OCI-LY1 (cell line): ENCODE measurements around the gene ZNF547.

Source experiments
- H2AFZ ChIP-seq: fragments of 200-600 bp; sonication (generic), shearing (Covaris generic); 2 replicates; pipeline ENCODE4 v1.6.0; 2014; ENCODE audit warnings: antibody characterized with exemption, mild to moderate bottlenecking, low read length
- H3F3A ChIP-seq: fragments of 200-600 bp; sonication (generic), shearing (Covaris generic); 2 replicates; pipeline ENCODE4 v1.6.0; 2014; ENCODE audit warnings: mild to moderate bottlenecking, antibody characterized with exemption, low read length, moderate library complexity; ENCODE audit not compliant: insufficient read depth
- H3K27ac ChIP-seq: fragments of 200-600 bp; sonication (generic); 2 replicates; pipeline ENCODE4 v1.5.1; 2014; ENCODE audit warnings: low read length, mixed run types, mild to moderate bottlenecking, low read depth; ENCODE audit not compliant: poor library complexity, severe bottlenecking
- H3K27me3 ChIP-seq: fragments of 200-600 bp; sonication (generic); 2 replicates; pipeline ENCODE4 v1.6.0; 2014; ENCODE audit warnings: antibody characterized with exemption, mild to moderate bottlenecking, low read length, moderate library complexity; ENCODE audit not compliant: insufficient read depth
- H3K36me3 ChIP-seq: fragments of 200-600 bp; sonication (generic); 2 replicates; pipeline ENCODE4 v1.6.1; 2014; ENCODE audit warnings: mild to moderate bottlenecking, antibody characterized with exemption, low read length, moderate library complexity, mixed read lengths; ENCODE audit not compliant: insufficient read depth
- H3K4me1 ChIP-seq: fragments of 200-600 bp; sonication (generic); 2 replicates; pipeline ENCODE4 v1.5.1; 2014; ENCODE audit warnings: mild to moderate bottlenecking, low read length, moderate library complexity; ENCODE audit not compliant: insufficient read depth, severe bottlenecking
- H3K4me2 ChIP-seq: fragments of 200-600 bp; sonication (generic), shearing (Covaris generic); 2 replicates; pipeline ENCODE4 v1.6.1; 2014; ENCODE audit warnings: low read length
- H3K4me3 ChIP-seq: fragments of 200-600 bp; sonication (generic); 2 replicates; pipeline ENCODE4 v1.5.1; 2014; ENCODE audit warnings: low read length, low read depth, mild to moderate bottlenecking, mixed read lengths; ENCODE audit not compliant: poor library complexity, severe bottlenecking
- H3K79me2 ChIP-seq: fragments of 200-600 bp; shearing (Covaris generic); 2 replicates; pipeline ENCODE4 v1.6.1; 2016; ENCODE audit warnings: mixed run types, low read length, mixed read lengths; ENCODE audit not compliant: insufficient read depth
- H3K9ac ChIP-seq: fragments of 200-600 bp; sonication (generic), shearing (Covaris generic); 2 replicates; pipeline ENCODE4 v1.6.1; 2014; ENCODE audit warnings: mild to moderate bottlenecking, low read length, mixed read lengths
- H3K9me2 ChIP-seq: fragments of 200-600 bp; sonication (generic), shearing (Covaris generic); 2 replicates; pipeline ENCODE4 v1.6.1; 2014; ENCODE audit warnings: low read depth, mild to moderate bottlenecking, low read length, mixed read lengths
- H3K9me3 ChIP-seq: fragments of 200-600 bp; shearing (Covaris generic); 2 replicates; pipeline ENCODE4 v1.6.1; 2014; ENCODE audit warnings: low read length, mixed read lengths
- H4K20me1 ChIP-seq: fragments of 200-600 bp; sonication (generic), shearing (Covaris generic); 2 replicates; pipeline ENCODE4 v1.6.0; 2016; ENCODE audit warnings: mild to moderate bottlenecking, low read length; ENCODE audit not compliant: insufficient read depth
- EZH2 ChIP-seq: fragments of 200-600 bp; sonication (generic), shearing (Covaris generic); IDR thresholded peaks from 2 replicates; pipeline ENCODE4 v1.8.0; 2017; ENCODE audit warnings: borderline replicate concordance, mixed run types, mild to moderate bottlenecking, antibody characterized with exemption, low read length, moderate library complexity, mixed read lengths
- TF ChIP-seq, protein P1 (sequence below): fragments of 200-600 bp; sonication (generic), shearing (Covaris generic); IDR thresholded peaks from 2 replicates; pipeline ENCODE4 v1.5.1; 2017; ENCODE audit warnings: mild to moderate bottlenecking, antibody characterized with exemption, low read length, moderate library complexity, mixed read lengths

Gene ZNF547

DNA sequence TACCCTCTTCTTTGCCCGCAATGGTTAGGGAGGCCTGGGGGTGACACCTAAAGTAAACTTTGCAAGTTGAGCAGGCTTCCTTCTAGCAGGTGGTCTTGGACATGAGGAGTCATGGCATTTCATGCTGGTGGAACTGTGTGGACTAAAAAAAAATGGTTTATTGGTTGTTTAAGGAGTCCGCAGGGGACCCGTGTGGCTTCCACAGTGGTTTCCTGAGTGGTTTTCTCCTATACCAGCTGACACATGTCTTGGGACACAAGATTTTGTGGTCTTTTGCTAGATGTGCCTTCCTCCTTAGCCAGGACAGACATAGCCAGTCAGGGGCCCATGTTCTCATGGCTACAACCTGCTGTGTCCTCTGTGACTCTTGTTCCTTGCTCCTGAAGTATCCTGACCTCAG is 41.6 kb upstream of the ZNF547 start:
- Histone ChIP-seq H4K20me1 (no peaks in the 10 kb centered on the region), H3K79me2 (peaks cover 23% of the 10 kb centered on the region), H3K9ac (peak overlapping the region; percentile 90), H3K4me1 (peaks cover 24% of the 10 kb centered on the region), H3F3A (no peaks in the 10 kb centered on the region), H3K36me3 (peaks cover 35% of the 10 kb centered on the region), H3K4me3 (peak overlapping the region; percentile 82), H3K27me3 (no peaks in the 10 kb centered on the region), H3K4me2 (peak overlapping the region; percentile 81), H2AFZ (no peak overlapping the region), H3K9me3 (no peaks in the 10 kb centered on the region), H3K27ac (no peak overlapping the region), H3K9me2 (no peaks in the 10 kb centered on the region)
- TF ChIP-seq, protein P1, sequence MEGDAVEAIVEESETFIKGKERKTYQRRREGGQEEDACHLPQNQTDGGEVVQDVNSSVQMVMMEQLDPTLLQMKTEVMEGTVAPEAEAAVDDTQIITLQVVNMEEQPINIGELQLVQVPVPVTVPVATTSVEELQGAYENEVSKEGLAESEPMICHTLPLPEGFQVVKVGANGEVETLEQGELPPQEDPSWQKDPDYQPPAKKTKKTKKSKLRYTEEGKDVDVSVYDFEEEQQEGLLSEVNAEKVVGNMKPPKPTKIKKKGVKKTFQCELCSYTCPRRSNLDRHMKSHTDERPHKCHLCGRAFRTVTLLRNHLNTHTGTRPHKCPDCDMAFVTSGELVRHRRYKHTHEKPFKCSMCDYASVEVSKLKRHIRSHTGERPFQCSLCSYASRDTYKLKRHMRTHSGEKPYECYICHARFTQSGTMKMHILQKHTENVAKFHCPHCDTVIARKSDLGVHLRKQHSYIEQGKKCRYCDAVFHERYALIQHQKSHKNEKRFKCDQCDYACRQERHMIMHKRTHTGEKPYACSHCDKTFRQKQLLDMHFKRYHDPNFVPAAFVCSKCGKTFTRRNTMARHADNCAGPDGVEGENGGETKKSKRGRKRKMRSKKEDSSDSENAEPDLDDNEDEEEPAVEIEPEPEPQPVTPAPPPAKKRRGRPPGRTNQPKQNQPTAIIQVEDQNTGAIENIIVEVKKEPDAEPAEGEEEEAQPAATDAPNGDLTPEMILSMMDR, result no peak
- TF ChIP-seq EZH2, result no peak

DNA sequence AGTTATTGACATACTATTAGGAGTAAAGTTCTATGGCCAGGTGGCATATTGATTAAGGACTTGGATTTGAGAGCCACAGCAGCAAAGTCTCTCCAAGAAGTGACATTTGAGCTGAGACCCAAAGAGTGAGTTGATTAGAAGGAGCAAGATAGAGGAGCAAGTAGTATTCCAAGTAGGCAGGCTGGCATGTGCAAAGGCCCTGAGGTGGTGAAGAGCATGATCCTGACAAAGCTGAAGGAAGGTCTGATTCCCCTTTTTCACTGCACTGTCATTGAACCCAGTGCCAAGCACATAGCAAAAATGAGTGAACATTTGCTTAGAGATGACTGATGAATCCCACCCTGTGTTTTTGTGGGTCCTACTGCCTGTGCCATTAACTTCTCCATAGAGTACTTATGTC is 38.4 kb upstream of the ZNF547 start:
- TF ChIP-seq, protein P1, result no peak
- TF ChIP-seq EZH2, result no peak
- H3K4me2 ChIP-seq, result no peak overlapping the region
- no peak overlapping the region for H2AFZ ChIP-seq
- no peaks in the 10 kb centered on the region for H4K20me1 ChIP-seq
- peaks cover 67% of the 10 kb centered on the region for H3K36me3 ChIP-seq
- no peak overlapping the region for H3K9ac ChIP-seq
- H3K27ac ChIP-seq, result no peak overlapping the region
- H3K9me3 ChIP-seq, result peaks cover 3% of the 10 kb centered on the region; the same call in 1 of the 2 replicates
- peaks cover 18% of the 10 kb centered on the region for H3K4me1 ChIP-seq
- H3K9me2 ChIP-seq, result no peaks in the 10 kb centered on the region
- H3K4me3 ChIP-seq, result no peak overlapping the region
- H3K27me3 ChIP-seq, result no peaks in the 10 kb centered on the region
- no peaks in the 10 kb centered on the region for H3F3A ChIP-seq
- peaks cover 23% of the 10 kb centered on the region for H3K79me2 ChIP-seq

DNA sequence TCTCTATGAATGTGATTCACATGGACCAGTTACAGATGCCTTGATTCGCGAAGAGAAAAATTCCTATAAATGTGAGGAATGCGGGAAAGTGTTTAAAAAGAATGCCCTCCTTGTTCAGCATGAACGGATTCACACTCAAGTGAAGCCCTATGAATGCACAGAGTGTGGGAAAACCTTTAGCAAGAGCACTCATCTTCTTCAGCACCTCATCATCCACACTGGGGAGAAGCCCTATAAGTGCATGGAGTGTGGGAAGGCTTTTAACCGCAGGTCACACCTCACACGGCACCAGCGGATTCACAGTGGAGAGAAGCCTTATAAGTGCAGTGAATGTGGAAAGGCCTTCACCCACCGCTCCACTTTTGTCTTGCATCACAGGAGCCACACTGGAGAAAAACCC is 35.4 kb upstream of the ZNF547 start:
- H3K27ac ChIP-seq, result no peak overlapping the region
- H3K36me3 ChIP-seq, result peaks cover 83% of the 10 kb centered on the region

More for the DNA sequence above, 35.4 kb upstream of the ZNF547 start:
- TF ChIP-seq, protein P1, result no peak
- no peak for TF ChIP-seq EZH2
- no peaks in the 10 kb centered on the region for H3K27me3 ChIP-seq
- no peaks in the 10 kb centered on the region for H3K9me2 ChIP-seq
- H3K79me2 ChIP-seq, result no peaks in the 10 kb centered on the region
- no peaks in the 10 kb centered on the region for H3F3A ChIP-seq
- H3K9me3 ChIP-seq, result peaks cover 3% of the 10 kb centered on the region; the same call in 1 of the 2 replicates
- no peak overlapping the region for H2AFZ ChIP-seq
- H3K4me3 ChIP-seq, result no peak overlapping the region
- H3K4me1 ChIP-seq, result no peaks in the 10 kb centered on the region
- H3K4me2 ChIP-seq, result no peak overlapping the region
- no peak overlapping the region for H3K9ac ChIP-seq
- H4K20me1 ChIP-seq, result no peaks in the 10 kb centered on the region
